HG03521 (cell line): ENCODE results near the gene SINHCAF.

Source experiments
- ATAC-seq: cut with Tn5 transposase; IDR thresholded peaks from one replicate; pipeline ENCODE4 v1.9.1; 2021; ENCODE audit warnings: mild to moderate bottlenecking, moderate library complexity; ENCODE audit not compliant: unreplicated experiment

Gene SINHCAF

GRCh38 chr12:31234955-31235867 is 90.7 kb downstream of the SINHCAF start:
- no peak for ATAC-seq

GRCh38 chr12:31234053-31234840 is 91.7 kb downstream of the SINHCAF start:
- no peak for ATAC-seq

DNA sequence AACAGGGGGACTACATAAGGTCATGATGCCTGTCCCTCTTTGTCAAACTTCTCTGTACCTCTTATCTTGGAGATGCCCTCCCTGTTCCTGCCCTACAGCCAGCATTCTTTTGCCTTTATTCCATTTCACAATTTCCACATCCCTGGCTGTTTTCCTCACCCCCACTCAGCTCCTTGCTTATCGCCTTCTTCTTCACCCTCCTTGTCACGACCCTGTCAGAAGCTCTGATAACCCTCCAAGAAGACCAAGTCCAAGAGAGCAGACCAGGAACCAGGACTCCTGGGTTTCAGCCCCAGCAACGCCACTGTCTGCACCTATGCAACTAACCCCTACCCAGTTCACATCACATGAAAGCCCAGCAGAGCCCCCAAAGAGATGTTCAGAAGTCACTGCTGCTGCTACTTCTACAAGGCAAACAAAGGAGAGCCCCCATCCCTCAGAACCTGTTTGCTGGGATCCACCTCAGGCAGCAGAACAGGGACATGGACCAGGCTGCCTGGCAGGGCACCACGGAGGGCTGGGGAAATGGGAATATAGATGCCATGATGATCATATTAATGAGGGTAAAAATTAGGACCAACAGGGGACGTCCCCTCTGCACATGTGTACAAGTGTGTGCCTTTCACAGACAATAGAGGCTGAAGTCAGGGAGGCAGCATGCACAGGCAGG is 92.8 kb downstream of the SINHCAF start:
- no peak for ATAC-seq

DNA sequence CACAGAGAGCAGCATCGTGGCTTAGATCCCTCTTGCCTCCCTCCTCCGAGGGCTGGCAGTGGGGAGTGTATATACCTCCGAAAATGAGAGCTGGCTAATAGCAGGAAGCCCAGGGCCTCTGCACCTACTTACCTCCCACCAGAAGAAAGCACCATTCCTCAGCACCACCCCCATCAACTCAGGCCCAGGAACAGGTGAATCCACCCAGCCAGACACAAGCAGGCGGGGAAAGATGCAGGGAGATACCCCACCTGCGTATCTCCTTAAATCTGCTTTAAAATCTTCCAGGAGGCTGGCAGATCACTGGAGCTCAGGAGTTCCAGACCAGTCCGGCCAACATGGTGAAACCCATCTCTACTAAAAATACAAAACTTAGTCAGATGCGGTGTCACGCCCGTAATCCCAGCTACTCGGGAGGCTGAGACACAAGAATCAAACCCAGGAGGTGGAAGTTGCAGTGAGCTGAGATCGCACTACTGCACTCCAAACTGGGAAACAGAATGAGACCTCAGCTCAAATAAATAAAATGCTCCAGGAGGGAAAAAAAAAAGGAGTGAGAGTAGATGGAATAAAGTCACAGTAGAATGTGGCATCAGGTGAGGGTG is 93.5 kb downstream of the SINHCAF start:
- no peak for ATAC-seq

DNA sequence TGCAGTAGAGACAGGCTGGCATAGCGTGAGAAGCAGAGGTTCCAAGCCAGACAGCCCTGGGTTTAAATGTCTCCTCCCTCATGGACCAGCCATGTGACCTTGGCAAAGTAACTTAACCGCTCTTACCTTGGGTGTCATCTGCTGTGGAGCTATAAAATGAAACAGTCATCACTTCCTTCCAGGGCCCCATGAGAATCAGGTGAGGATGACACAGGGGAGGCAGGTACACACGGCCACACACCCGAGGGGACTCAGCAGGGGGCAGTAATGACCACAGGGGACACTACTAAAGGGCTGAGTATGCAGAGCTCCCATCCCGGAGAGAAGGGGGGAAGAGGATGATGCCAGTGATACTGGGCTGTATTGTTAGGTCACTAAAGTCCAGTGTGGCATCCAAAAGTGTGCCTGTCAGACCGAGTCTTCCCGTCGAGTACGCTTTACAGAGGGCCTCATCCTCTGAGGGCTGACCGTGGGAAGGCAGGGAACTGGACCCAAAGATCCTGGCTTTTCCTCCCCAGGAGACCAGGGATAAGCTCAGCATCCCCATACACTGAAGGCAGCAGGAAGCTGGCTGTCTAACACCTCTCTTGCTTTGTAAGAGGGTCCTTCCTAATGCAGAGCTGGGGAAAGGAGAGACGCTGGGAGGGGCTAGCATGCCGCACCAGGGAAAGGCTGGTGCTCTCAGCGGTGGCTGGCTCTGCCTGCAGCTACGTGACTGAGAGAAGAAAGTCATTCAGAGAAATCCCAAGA is 94.2 kb downstream of the SINHCAF start:
- no peak for ATAC-seq
